ENCODE results near the gene ANAPC1.
"Not testable (repeated sequence)": the region's sequence is repeated elsewhere in the genome, so short reads cannot be mapped to it uniquely, and the experiment has no call there.

ANAPC1 gene

DNA sequence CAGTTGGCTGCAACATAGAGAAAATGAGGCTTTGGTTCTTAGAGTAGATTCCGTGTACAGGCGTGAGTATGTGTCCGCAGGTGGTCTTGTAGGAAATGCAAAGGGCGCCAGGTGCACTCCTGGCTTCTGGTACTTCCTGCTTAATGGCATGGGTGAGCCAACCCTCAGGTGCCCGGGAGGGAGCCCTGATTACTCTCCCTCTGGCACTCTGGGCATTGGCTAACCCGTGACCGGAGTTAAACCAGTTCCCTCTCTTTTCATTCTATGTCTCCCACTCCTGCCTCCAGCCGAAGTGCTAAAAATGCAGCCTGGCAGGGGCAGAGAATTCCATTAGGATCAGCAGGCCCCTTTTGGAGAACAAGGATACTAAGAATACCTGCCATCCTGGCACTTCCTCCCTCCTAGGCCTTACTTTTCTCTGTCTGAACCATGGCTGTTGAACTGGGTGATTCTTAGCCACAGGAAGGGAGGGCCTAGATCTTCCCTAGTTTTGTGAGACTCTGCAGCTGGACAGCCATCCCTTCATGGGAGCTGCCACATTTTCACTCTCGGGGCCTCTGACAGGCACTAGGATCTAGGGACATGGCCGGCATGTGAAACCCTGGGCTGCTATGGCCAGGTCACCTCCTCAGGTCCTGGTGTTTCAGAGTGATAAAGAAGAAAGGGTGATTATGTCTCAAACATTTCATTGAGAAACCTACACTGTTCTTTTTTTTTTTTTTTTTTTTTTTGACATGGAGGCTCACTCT is 20.9 kb upstream of the ANAPC1 start:
- no peak for DNase-seq

- no peak for DNase-seq
Observed at GRCh38 chr2:111903930-111904439, 20.0 kb upstream of the ANAPC1 start.

DNA sequence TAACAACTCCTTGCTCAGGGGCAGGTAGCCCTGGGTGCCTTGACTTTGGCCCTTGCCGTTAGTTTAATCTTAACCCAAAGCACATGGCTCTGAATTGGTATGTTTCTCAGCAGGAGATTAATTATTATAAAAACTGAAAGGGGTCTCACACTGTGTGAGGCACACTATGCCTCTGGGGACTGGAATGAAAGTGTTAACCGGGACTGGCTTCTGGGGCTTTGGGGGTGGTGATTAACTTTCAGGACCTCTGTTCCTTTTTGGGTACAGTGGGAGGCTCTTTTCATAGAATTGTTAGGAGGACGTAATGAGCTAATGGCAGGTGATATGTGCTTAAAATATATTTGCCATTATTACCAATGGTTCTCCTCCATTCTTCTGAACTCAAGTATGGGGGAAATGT is 19.5 kb upstream of the ANAPC1 start:
- no peak for DNase-seq

GRCh38 chr2:111900859-111901258 is 16.9 kb upstream of the ANAPC1 start:
- DNase-seq = no peak

DNA sequence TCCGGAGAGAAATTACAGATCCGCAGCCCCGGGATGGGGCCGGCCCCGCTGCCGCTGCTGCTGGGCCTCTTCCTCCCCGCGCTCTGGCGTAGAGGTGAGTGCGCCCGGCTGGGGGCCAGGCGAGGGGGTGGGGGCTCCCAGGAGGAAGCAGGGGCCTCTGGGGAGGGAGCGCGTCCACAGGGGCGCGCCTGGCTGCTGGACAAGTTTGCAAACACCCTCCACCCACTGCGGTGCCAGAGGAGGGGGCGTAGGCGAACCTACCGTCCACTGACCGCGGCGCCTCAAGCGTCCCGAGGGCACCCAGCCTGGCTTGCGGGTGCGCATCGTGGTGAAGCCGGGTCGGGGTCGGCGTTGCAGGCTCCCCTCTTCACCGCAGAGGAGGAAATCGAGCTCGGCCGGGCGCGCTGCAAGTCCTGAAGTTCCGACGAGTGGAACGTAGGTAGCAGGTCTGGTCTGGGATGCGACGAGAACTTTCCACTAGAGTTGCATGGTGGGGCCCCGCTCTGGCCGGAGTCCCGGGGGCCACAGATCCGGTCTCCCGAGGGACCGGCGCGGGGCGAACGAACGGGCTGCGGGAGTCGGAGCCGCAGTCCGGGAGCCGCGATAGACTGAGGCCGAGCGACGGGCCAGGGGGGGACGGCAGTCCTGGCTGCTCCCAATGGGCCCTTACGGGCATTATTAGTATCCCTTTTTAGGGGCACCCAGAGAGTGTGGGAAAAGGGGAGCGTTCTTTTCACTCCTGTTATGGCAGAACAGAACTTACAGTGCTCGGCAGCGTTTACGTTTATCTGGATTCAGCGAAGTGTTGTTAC is 14.9 kb upstream of the ANAPC1 start:
- DNase-seq = peak; percentile 21

GRCh38 chr2:111897924-111898702 is 14.1 kb upstream of the ANAPC1 start, which contains the start of gene MERTK:
TSS of gene MERTK (plus strand) at chr2:111898607. CDS start at chr2:111898736, 129 bp downstream.
- DNase-seq = peak; percentile 72

- DNase-seq = no peak
Observed at GRCh38 chr2:111897630-111897923, 13.6 kb upstream of the ANAPC1 start.

DNA sequence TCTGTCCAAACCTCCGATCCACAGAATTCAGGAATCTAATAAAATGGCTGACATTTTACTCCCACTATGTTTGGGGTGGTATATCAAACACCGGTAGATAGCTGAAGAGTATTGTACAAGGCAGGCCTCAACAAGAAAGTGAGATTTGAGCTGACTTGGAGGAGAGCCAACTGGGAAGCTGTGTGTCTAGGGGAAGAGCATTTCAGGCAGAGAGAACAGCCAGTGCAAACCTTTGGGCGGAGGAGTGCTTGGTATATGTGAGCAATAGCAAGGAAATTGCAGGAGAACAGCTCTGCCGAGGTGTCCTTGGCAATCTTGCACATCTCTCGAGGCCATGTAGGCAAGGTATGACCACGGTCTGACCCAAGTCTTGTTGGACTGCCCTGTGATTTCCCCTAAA is 12.6 kb upstream of the ANAPC1 start:
- DNase-seq = no peak

DNA sequence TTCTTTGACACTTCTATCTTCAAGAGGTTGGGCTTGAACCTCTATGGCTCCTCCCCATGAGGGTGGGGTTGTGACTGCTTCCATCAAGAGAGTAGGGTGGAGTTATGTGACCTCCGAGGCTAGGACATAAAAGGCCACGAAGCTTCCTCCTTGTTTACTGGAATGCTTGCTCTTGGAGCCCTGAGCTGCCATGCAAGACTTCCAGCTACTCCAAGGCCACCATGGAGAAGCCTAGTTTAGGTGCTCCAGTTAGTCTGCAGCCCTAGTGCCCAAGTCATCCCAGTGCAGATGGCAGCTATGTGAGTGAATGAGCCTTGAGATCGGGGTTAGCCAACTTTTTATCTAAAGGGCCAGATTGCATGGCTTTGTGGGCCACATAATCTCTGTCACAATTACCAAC is 12.0 kb upstream of the ANAPC1 start:
- no peak for DNase-seq

DNA sequence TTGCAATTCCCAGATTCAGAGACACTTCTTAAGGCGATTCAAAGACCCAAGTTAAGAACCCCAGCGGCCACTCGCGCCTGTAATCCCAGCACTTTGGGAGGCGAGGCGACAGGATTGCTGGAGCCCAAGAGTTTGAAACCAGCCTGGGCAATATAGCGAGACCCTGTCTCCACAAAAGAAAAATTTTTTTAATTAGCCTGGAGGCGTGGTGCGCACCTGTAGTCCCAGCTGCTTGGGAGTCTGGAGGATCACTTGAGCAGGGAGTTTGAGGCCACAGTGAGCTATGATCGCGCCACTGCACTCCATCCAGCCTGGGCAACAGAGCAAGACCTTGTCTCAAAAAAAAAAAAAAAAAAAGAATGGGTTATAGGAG is 585 bp upstream of the ANAPC1 start:
- no peak for DNase-seq

GRCh38 chr2:111872806-111873205 is 11.2 kb downstream of the ANAPC1 start:
- DNase-seq = not testable (repeated sequence)

GRCh38 chr2:111865124-111865523 is 18.9 kb downstream of the ANAPC1 start:
- not testable (repeated sequence) for DNase-seq

GRCh38 chr2:111860005-111860404 is 24.0 kb downstream of the ANAPC1 start:
- DNase-seq = not testable (repeated sequence)

DNA sequence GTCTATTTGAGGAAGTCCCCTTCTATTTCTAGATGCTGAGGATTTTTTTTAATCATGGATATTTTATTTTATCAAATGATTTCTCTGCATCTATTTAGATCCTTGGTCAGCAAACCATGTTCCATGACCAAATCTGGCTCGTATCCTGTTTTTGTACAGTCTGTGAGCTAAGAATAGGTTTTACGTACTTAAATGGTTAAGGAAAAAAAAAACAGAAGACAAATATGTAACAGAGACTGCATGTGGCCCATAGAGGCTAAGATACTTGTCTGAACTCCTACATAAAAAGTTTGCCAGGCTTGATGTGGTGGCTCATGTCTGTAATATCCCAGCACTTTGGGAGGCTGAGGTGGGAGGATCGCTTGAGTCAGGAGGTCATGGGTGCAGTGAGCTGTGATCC is 31.4 kb downstream of the ANAPC1 start:
- not testable (repeated sequence) for DNase-seq

GRCh38 chr2:111850646-111851045 is 33.3 kb downstream of the ANAPC1 start:
- DNase-seq = not testable (repeated sequence)

DNA sequence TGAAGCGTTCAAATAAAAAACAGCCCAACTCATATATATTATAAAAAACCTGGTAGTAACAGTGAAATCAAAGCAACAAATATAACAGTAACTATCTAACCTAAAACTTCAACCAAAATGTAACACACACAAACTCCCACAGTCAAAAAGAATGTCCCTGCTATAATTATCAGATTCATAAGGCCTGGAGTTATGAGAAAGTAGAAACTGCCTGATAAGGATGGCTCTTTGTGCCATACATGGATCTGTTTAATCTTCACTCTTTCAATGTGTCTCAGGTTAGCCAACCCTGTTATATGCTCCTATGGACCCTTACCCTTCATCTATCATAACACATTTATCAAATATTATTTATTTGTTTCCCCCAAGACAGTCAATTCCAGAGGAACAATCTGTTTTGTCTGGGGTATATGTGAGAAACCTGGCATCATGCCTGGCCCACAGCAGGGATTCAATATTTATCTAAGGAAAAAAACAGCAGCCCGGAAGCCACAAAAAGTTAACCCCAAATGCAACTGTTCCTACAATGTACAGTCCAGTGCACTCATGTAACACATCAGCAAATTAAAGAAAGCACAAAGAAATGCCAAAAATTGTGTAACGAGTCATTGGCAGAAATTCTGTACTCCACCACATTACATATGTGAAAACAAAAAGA is 44.2 kb downstream of the ANAPC1 start:
- DNase-seq = not testable (repeated sequence)

- DNase-seq = not testable (repeated sequence)
Observed at GRCh38 chr2:111838992-111839391, 45.0 kb downstream of the ANAPC1 start.

- not testable (repeated sequence) for DNase-seq
Observed at GRCh38 chr2:111834221-111834620, 49.8 kb downstream of the ANAPC1 start.

- not testable (repeated sequence) for DNase-seq
Observed at GRCh38 chr2:111830479-111830878, 53.5 kb downstream of the ANAPC1 start.

DNA sequence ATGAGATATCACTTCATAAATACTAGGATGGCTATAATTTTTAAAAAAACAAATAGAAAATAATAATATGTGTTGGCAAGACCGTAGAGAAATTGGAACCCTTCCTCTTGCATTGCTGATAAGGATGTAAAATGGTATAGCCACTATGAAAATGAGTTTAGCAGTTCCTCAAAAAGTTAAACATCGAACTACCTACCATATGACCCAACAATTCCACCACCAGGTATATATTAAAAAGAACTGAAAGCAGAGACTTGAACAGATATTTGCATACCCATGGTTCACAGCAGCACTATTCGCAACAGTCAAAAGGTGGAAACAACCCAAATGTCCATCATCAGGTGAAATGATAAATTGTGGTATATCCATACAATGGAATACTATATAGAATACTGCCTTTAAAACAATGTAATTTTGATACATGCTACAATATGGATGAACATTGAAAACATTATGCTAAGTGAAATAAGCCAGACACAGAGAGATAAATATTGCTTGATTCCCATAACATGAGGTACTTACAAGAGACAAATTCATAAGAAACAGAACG is 55.7 kb downstream of the ANAPC1 start:
- not testable (repeated sequence) for DNase-seq

GRCh38 chr2:111812970-111813622 is 70.9 kb downstream of the ANAPC1 start:
- DNase-seq = not testable (repeated sequence)

DNA sequence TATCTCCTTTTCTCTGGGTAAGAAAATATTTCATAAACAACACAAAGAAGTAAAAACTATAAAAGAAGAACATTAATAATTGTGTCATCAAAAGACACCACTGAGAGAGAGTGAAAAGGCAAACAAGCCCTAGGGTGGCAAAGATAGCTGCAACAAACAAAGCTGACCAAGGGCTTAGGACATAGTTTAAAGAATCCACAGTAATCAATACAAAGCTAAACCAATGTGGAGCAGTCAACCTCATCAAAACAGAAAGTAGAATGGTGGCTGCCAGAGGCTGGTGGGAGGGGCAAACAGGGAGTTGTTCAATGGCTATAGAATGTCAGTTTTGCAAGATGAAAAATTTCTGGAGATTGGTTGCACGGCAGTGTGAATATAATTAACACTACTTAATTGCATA is 93.4 kb downstream of the ANAPC1 start:
- DNase-seq = not testable (repeated sequence)

Measured in KG1 (cell line).